Smooth muscle cell (in vitro differentiated cells): ENCODE results near the gene TAB2. TPM values are rescaled to one million over a fixed set of nuclear protein-coding genes. Genes with fewer than 3 reads are reported as not detected.

Source experiments
- DNase-seq: peaks from one replicate; lab custom pipeline; 2025; ENCODE audit not compliant: unreplicated experiment; lab: John Stamatoyannopoulos, UW
- H2AFZ ChIP-seq: fragments of 200-600 bp; sonication (generic); 2 replicates; pipeline ENCODE4 v1.6.0; 2016; ENCODE audit warnings: antibody characterized with exemption, low read depth, mild to moderate bottlenecking
- H3F3A ChIP-seq: fragments of 200-600 bp; sonication (generic); 2 replicates; pipeline ENCODE4 v1.6.0; 2017; ENCODE audit warnings: antibody characterized with exemption, low read depth
- H3K27ac ChIP-seq: fragments of 200-600 bp; sonication (generic); 2 replicates; pipeline ENCODE4 v1.5.1; 2016; ENCODE audit warnings: low read depth, mild to moderate bottlenecking
- H3K27me3 ChIP-seq: fragments of 200-600 bp; sonication (generic); 2 replicates; pipeline ENCODE4 v1.6.1; 2016; ENCODE audit warnings: low read depth, mild to moderate bottlenecking
- H3K36me3 ChIP-seq: fragments of 200-600 bp; sonication (generic); 2 replicates; pipeline ENCODE4 v1.5.1; 2016; ENCODE audit warnings: low read depth
- H3K4me1 ChIP-seq: fragments of 200-600 bp; sonication (generic); 2 replicates; pipeline ENCODE4 v1.5.1; 2016; ENCODE audit warnings: low read depth
- H3K4me2 ChIP-seq: fragments of 200-600 bp; sonication (generic); 2 replicates; pipeline ENCODE4 v1.6.0; 2016; ENCODE audit warnings: mild to moderate bottlenecking
- H3K4me3 ChIP-seq: fragments of 200-600 bp; sonication (generic); 2 replicates; pipeline ENCODE4 v1.5.1; 2016; ENCODE audit warnings: mild to moderate bottlenecking
- H3K79me2 ChIP-seq: fragments of 200-600 bp; sonication (generic); 2 replicates; pipeline ENCODE4 v1.6.0; 2016; ENCODE audit warnings: low read depth, mild to moderate bottlenecking
- H3K9ac ChIP-seq: fragments of 200-600 bp; sonication (generic); 2 replicates; pipeline ENCODE4 v1.6.0; 2016; ENCODE audit warnings: low read depth
- H3K9me3 ChIP-seq: fragments of 200-600 bp; sonication (generic); replicated peaks from 2 replicates; pipeline ENCODE4 v1.5.1; 2016; ENCODE audit warnings: low read depth
- H4K20me1 ChIP-seq: fragments of 200-600 bp; sonication (generic); 2 replicates; pipeline ENCODE4 v1.6.0; 2016; ENCODE audit warnings: low read depth
- CTCF ChIP-seq: fragments of 200-600 bp; sonication (generic); IDR thresholded peaks from 2 replicates; pipeline ENCODE4 v1.5.1; 2017; ENCODE audit warnings: borderline replicate concordance, mild to moderate bottlenecking, antibody characterized with exemption; ENCODE audit not compliant: insufficient read depth, poor library complexity, severe bottlenecking
- WGBS: methylation state at CpG from one replicate; pipeline ENCODE4 v1.1.7; 2016; ENCODE audit warnings: low lambda C conversion rate; 5-methylcytosine and 5-hydroxymethylcytosine counted together
- polyA plus RNA-seq: library from polyadenylated mRNA; unstranded; fragments of >200 nt; fragmentation: Nextera tagmentation; extraction: Ambion mirVana; gene quantifications from 2 replicates; pipeline ENCODE4 v1.2.1, GENCODE V29; 2016
- total RNA-seq: library from RNA; depleted of rRNA; stranded (reverse); fragments of >200 nt; gene quantifications from 2 replicates; pipeline ENCODE4 v1.2.3, GENCODE V29; 2014

The TAB2 gene
- total and polyA plus RNA-seq, 2 experiments from 2014 or later, result 12.6 to 78.5 TPM

GRCh38 chr6:149354009-149354408 is 36.5 kb downstream of the TAB2 start:
- TF ChIP-seq CTCF, result no peak
- H3K79me2 ChIP-seq, result peaks cover 100% of the 10 kb centered on the region

GRCh38 chr6:149356081-149356750 is 38.7 kb downstream of the TAB2 start:
- Histone ChIP-seq H3K79me2 (peaks cover 100% of the 10 kb centered on the region), H3K9ac (no peak overlapping the region), H3K4me3 (no peak overlapping the region), H3K4me1 (no peaks in the 10 kb centered on the region), H3K9me3 (no peaks in the 10 kb centered on the region), H2AFZ (no peak overlapping the region), H4K20me1 (peaks cover 100% of the 10 kb centered on the region), H3K27ac (no peak overlapping the region), H3K27me3 (no peaks in the 10 kb centered on the region), H3F3A (peaks cover 2% of the 10 kb centered on the region), H3K36me3 (no peaks in the 10 kb centered on the region), H3K4me2 (no peak overlapping the region)
- no peak for DNase-seq
- TF ChIP-seq CTCF, result no peak
- 94% methylated on average over 6 of the region's 6 CpGs for WGBS

More at GRCh38 chr6:149354009-149354408, 36.5 kb downstream of the TAB2 start:
- H2AFZ ChIP-seq, result no peak overlapping the region
- H3K9me3 ChIP-seq, result no peaks in the 10 kb centered on the region
- 98% methylated on average over 2 of the region's 2 CpGs for WGBS
- no peak overlapping the region for H3K9ac ChIP-seq
- H3K36me3 ChIP-seq, result no peaks in the 10 kb centered on the region
- H3K27ac ChIP-seq, result no peak overlapping the region
- no peak overlapping the region for H3K4me2 ChIP-seq
- H3K4me1 ChIP-seq, result no peaks in the 10 kb centered on the region
- no peaks in the 10 kb centered on the region for H3K27me3 ChIP-seq
- H3F3A ChIP-seq, result no peaks in the 10 kb centered on the region
- DNase-seq, result no peak
- H3K4me3 ChIP-seq, result no peak overlapping the region
- H4K20me1 ChIP-seq, result peaks cover 100% of the 10 kb centered on the region

- TF ChIP-seq CTCF, result no peak
These were observed 40.4 kb downstream of the TAB2 start for GRCh38 chr6:149357726-149358538.

More at GRCh38 chr6:149357726-149358538, 40.4 kb downstream of the TAB2 start:
- Histone ChIP-seq H2AFZ (no peak overlapping the region), H3F3A (peaks cover 3% of the 10 kb centered on the region), H3K27ac (no peak overlapping the region), H3K9me3 (no peaks in the 10 kb centered on the region), H3K36me3 (no peaks in the 10 kb centered on the region), H3K27me3 (no peaks in the 10 kb centered on the region), H3K4me1 (no peaks in the 10 kb centered on the region), H3K9ac (no peak overlapping the region), H3K79me2 (peaks cover 100% of the 10 kb centered on the region), H3K4me2 (no peak overlapping the region), H3K4me3 (no peak overlapping the region), H4K20me1 (peaks cover 100% of the 10 kb centered on the region)
- 95% methylated on average over 17 of the region's 17 CpGs for WGBS
- no peak for DNase-seq
